Endothelial cell of umbilical vein (primary cell): ENCODE results near the gene BBX.

Experiments
- EZH2 ChIP-seq: IDR thresholded peaks from 2 replicates; pipeline ENCODE4 v1.6.1; 2012; ENCODE audit warnings: borderline replicate concordance, low read depth, mild to moderate bottlenecking, moderate library complexity, low read length, inconsistent platforms; ENCODE audit not compliant: severe bottlenecking
- GATA2 ChIP-seq: IDR thresholded peaks from 2 replicates; pipeline ENCODE4 v1.7.0; 2011; ENCODE audit warnings: low read depth, mild to moderate bottlenecking, moderate library complexity, mixed read lengths, low read length; ENCODE audit not compliant: insufficient read length, insufficient read depth
- JUN ChIP-seq: IDR thresholded peaks from 2 replicates; pipeline ENCODE4 v1.6.1; 2011; ENCODE audit warnings: borderline replicate concordance, low read depth; ENCODE audit not compliant: insufficient read length, insufficient read depth
- MYC ChIP-seq: IDR thresholded peaks from one replicate; pipeline ENCODE4 v1.6.1; 2011; ENCODE audit warnings: mild to moderate bottlenecking, low read depth, low read length
- POLR2A ChIP-seq: IDR thresholded peaks from 2 replicates; pipeline ENCODE4 v1.6.1; 2012; ENCODE audit warnings: low read depth, mild to moderate bottlenecking, control low read depth, low read length
- POLR2AphosphoS5 ChIP-seq: IDR thresholded peaks from 2 replicates; pipeline ENCODE4 v1.6.1; 2012; ENCODE audit warnings: low read depth, mild to moderate bottlenecking, control low read depth, low read length, moderate library complexity; ENCODE audit not compliant: insufficient read depth
- TF ChIP-seq, protein P1 (sequence below), 2 donors: IDR thresholded peaks; 1 replicate in 1 of 2; 2 replicates in 1 of 2; pipeline ENCODE4 v1.5.1; 2011; ENCODE audit warnings: low read length in 2 of 2, mild to moderate bottlenecking in 2 of 2, moderate library complexity in 2 of 2, control low read depth in 1 of 2, inconsistent platforms in 1 of 2, low read depth in 1 of 2; ENCODE audit not compliant: insufficient read depth in 1 of 2; ENCODE audit errors: extremely low read depth in 1 of 2
- TF ChIP-seq, protein P2 (sequence below): IDR thresholded peaks from 2 replicates; pipeline ENCODE4 v1.6.1; 2011; ENCODE audit not compliant: insufficient read depth, insufficient read length

DNA sequence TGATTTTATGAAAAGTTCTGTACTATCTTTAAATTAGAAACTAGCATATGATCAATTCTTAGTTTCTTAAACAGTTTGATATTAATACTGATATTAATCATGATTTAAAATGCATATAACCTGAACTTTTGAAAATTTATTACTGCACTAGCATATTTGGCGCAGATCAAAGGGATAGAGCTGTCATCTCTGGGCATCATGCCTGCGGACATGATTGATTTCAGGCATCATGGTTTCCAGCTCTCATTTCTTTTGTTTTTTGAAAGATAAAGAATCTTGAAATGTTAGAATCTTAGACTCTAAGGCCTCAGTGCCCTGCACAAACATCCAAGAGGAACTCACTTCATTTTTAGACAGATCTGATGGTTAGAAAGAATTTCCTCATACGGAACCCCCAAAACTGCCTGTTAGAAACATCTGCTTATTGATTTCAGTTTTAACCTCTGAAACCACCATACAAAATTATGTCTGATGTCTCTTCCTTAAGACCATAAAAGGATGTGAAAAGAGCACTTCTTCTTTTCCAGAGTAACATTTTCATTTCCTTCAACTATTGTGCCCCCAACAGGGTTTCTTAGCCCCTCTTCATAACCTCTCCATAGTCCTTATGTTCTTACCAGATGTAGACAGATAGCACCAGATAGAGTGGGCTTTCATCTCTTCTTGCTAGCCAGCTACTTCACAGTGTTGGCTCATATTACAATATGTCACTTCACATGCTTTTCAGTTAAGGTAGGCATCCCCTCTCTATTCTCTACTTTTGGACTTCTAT, 110.8 kb downstream of the BBX start:
- TF ChIP-seq, protein P1, sequence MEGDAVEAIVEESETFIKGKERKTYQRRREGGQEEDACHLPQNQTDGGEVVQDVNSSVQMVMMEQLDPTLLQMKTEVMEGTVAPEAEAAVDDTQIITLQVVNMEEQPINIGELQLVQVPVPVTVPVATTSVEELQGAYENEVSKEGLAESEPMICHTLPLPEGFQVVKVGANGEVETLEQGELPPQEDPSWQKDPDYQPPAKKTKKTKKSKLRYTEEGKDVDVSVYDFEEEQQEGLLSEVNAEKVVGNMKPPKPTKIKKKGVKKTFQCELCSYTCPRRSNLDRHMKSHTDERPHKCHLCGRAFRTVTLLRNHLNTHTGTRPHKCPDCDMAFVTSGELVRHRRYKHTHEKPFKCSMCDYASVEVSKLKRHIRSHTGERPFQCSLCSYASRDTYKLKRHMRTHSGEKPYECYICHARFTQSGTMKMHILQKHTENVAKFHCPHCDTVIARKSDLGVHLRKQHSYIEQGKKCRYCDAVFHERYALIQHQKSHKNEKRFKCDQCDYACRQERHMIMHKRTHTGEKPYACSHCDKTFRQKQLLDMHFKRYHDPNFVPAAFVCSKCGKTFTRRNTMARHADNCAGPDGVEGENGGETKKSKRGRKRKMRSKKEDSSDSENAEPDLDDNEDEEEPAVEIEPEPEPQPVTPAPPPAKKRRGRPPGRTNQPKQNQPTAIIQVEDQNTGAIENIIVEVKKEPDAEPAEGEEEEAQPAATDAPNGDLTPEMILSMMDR (IDR thresholded peaks at IDR 0.05; ENCODE audit: extremely low read depth in 1 of 2, insufficient read depth in 1 of 2, low read depth in 1 of 2, low read length in 2 of 2), result no peak
- TF ChIP-seq POLR2A, result no peak
- no peak for TF ChIP-seq JUN
- TF ChIP-seq POLR2AphosphoS5, result no peak
- TF ChIP-seq EZH2, result no peak
- TF ChIP-seq, protein P2, sequence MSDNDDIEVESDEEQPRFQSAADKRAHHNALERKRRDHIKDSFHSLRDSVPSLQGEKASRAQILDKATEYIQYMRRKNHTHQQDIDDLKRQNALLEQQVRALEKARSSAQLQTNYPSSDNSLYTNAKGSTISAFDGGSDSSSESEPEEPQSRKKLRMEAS, result no peak
- TF ChIP-seq GATA2, result no peak
- no peak for TF ChIP-seq MYC
